Hematopoietic multipotent progenitor cell treated with erythropoietin and hydrocortisone succinate and interleukin-3 and kit ligand, for 4 days (in vitro differentiated cells): ENCODE measurements around the gene UNC119B.
A peak's percentile ranks its signal among the peaks of the same experiment; 100 is the strongest.
"Not testable (repeated sequence)": the region's sequence is repeated elsewhere in the genome, so short reads cannot be mapped to it uniquely, and the experiment has no call there.

ENCODE experiments used
- DNase-seq: peaks from one replicate; pipeline ENCODE4 v3.0.0-alpha.2; 2015

The UNC119B gene

GRCh38 chr12:120720234-120720986 is 10.2 kb downstream of the UNC119B start:
- peak; percentile 92 for DNase-seq

GRCh38 chr12:120720987-120721801 is 10.9 kb downstream of the UNC119B start:
- no peak for DNase-seq

DNA sequence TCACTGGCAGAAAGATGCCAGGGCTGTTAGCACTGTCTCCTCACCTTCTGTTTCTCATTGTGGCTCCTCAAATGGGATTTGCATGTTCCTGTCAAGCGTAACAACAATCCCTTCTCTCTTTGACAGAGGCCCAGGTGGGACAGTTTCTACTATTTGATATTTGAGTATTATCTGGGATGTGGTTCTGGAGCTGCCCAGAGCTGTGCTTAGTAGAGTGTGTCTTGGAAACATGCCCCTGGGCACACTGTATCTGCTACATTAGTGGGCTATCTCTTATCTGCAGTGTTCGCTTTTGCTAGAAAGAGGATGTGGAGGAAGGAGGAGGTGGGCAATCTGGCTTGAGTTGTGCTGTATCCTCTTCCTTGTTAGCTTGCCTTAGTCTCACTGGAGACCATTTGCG is 11.6 kb downstream of the UNC119B start:
- peak; percentile 84 for DNase-seq

GRCh38 chr12:120722784-120723183 is 12.5 kb downstream of the UNC119B start:
- DNase-seq = no peak

DNA sequence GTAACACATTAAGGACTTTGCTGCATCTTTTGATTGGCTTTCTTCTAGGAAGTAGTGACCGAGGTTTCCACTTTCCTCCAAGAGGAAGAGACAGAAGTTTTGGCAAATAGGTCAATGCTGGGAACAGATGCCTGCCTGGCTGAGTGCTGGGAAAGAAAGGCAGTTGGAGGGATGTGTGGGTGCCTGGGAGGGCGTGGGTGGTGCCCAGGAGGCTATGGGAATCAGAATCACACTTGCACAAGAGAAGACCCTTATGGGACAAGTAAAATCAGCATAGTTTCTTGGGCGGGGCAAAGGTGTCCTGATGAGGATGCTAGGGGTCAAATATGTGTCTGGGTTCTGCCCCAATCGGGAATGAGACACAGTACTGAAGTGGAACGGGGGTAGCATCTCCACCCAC is 14.5 kb downstream of the UNC119B start:
- DNase-seq = no peak

GRCh38 chr12:120725151-120725658 is 14.9 kb downstream of the UNC119B start:
- DNase-seq = no peak

GRCh38 chr12:120725659-120726509 is 15.6 kb downstream of the UNC119B start, which contains the start of gene ACADS:
TSS of gene ACADS (plus strand) at chr12:120725826. CDS start at chr12:120725886, 60 bp downstream.
- peak; percentile 96 for DNase-seq

DNA sequence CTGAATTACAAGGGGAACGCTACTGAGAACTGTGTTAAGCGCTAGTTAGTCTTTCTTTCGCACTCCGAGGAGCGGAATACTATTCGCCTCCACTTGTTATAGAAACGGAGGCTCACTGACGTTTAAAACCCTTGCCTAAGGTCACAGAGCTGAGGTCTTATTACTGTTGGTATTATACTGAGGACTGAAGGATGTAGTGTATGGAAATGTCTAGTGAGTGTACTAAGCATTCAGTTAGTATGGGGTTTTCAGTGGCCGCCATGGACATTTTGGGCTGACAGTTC is 16.2 kb downstream of the UNC119B start:
- DNase-seq = no peak

DNA sequence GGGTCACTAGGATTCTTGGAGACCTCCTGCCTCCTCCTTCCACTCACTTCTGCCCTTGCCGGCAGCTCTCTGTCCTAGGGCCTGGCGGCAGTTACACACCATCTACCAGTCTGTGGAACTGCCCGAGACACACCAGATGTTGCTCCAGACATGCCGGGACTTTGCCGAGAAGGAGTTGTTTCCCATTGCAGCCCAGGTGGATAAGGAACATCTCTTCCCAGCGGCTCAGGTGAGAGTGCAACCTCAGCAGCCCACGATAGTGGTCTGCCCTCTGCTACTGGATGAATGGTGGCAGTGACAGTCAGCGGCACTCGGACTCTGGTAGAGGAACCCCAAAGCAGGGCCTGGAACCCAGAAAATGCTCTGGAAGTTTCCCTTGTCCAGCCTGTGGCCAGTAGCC is 16.7 kb downstream of the UNC119B start:
- DNase-seq = no peak

DNA sequence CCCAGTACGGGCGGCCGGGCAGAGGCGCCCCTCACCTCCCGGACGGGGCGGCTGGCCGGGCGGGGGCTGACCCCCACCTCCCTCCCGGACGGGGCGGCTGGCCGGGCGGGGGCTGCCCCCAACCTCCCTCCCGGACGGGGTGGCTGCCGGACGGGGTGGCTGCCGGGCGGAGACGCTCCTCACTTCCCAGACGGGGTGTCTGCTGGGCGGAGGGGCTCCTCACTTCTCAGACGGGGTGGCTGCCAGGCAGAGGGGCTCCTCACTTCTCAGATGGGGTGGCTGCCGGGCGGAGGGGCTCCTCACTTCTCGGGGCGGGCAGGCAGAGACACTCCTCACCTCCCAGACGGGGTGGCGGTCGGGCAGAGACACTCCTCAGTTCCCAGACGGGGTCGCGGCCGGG is 21.9 kb downstream of the UNC119B start:
- not testable (repeated sequence) for DNase-seq

DNA sequence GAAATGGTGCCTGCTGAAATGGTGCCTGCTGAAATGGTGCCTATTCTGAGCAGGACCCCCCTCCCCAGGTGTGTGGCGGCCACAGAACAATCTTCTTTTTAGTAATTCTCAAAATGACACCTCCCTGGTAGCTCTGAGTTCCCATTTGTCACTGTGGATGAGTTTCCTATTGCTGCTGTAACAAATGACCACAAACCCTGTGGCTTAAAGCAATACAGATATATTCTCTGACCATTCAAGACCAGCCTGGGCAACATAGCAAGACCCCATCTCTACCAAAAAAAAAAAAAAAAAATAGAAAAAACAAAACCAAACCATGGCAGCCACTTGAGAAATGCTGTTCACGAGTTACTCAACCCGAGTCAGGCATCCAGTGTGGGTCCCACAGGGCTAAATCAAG is 23.3 kb downstream of the UNC119B start:
- no peak for DNase-seq

- no peak for DNase-seq
These were observed 24.0 kb downstream of the UNC119B start for GRCh38 chr12:120734210-120734609.

DNA sequence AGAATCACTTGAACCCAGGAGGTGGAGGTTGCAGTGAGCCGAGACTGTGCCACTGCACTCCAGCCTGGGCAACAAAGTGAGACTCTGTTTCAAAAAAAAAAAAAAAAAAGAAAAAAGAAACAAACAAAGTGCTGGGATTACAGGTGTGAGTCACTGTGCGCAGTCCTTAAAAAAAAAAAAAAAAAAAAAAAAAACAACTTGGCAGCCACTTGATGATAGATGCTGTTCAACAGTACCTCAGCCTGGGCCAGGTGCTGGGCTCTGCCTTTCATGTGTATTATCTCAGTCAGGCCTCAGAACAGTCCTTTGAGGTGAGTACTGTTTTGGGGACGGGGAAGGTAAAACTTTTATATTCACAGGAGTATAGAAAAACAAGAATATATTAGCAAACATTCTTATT is 24.9 kb downstream of the UNC119B start:
- DNase-seq = no peak

- no peak for DNase-seq
These were observed 26.4 kb downstream of the UNC119B start for GRCh38 chr12:120736404-120737331.

DNA sequence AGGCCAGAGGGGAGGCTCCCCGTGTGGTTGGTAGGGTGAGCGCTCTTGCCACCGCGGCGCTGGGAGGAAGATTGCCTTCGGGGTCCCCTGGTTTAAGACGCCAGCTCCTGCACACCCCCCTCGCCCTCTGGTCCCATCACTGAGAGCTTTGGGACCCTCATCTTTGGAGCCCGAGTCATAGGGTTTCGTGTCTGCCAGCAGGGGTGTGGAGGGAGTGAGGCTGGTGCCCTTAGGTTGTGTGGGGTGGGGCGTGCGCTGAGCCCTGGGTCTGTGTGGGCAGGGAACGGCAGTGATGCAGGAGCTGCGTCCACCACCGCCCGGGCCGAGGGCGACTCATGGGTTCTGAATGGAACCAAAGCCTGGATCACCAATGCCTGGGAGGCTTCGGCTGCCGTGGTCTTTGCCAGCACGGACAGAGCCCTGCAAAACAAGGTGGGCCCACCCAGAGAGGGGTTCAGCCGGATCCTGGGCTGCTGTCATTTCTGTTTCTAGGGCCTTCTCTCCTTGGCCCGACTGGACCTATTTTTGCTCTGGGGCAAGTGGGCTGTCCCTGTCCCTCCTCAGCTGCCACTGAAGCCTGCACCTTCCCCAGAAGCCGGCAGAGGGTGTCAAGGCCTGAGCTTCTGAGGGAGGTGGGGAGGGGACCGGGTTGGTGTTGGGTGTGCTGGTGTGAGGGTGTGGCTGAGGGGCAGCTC is 27.4 kb downstream of the UNC119B start:
- no peak for DNase-seq

DNA sequence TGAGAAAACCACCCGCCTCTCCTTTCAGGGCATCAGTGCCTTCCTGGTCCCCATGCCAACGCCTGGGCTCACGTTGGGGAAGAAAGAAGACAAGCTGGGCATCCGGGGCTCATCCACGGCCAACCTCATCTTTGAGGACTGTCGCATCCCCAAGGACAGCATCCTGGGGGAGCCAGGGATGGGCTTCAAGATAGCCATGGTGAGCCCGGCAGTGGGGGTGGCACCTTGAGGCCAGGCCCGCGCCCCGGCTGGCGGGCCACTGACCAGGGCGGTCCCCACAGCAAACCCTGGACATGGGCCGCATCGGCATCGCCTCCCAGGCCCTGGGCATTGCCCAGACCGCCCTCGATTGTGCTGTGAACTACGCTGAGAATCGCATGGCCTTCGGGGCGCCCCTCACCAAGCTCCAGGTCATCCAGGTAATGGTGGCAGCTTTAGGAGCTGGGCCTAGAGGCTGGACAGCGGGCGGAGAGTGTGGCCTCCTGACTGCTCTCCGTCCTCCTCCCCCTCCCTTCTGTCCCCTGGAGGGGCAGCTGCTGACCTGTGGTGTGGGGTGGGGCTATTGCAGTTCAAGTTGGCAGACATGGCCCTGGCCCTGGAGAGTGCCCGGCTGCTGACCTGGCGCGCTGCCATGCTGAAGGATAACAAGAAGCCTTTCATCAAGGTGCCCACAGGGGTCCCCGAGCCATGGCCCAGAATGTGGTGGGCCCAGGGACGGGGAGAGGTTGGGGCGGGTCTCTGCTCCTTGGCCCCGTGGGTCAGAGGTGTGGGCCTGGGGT is 28.2 kb downstream of the UNC119B start:
- no peak for DNase-seq

DNA sequence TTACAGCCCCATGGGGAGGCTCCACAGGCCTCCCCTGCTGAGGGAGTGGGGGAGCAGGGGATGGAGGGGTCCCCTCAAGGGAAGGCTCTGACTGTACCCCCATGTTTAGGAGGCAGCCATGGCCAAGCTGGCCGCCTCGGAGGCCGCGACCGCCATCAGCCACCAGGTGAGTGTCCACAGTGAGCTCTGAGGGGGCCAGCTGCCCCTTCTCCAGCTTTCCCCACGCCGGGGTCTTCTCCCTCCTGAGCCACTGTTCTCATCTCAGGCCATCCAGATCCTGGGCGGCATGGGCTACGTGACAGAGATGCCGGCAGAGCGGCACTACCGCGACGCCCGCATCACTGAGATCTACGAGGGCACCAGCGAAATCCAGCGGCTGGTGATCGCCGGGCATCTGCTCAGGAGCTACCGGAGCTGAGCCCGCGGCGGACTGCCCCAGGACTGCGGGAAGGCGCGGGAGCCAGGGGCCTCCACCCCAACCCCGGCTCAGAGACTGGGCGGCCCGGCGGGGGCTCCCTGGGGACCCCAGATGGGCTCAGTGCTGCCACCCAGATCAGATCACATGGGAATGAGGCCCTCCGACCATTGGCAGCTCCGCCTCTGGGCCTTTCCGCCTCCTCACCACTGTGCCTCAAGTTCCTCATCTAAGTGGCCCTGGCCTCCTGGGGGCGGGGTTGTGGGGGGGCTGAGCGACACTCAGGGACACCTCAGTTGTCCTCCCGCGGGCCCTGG is 28.9 kb downstream of the UNC119B start:
- DNase-seq = no peak

DNA sequence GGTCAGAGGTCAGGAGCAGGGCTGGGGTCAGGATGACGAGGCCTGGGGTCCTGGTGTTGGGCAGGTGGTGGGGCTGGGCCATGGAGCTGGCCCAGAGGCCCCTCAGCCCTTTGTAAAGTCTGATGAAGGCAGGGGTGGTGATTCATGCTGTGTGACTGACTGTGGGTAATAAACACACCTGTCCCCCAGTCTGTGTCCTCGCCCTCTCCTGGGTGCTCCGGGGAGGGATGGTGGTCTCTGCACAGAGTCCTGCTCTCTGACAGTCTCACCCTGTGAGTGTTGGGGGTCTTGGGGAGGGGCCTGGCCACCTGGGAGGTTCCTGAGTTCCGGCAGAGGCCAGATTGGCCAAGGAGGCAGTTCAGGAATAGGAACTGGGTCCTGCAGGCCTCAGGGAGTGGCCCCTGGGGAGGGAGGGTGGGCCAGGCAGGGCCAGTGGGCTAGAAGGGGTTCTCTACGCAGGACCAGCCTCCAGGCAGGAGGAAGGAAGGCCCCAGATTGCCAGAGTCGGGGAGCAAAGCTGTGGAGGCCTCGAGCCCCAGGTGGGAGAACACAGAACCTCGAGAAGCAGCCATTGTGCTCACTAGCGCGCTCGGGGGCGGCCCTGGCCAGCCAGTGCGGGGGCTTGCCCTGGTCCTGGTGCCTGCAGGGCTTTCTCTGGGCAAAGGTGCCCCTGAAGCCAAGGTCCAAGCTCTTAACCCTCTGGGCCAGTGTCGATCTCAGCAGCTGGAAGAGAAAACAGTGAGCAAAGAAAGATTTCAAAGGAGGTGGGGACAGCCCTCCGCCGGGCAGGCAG is 29.8 kb downstream of the UNC119B start:
- no peak for DNase-seq

GRCh38 chr12:120740871-120741270 is 30.6 kb downstream of the UNC119B start:
- no peak for DNase-seq
